Testis (tissue), 2 donors: ENCODE measurements around the gene AVPI1.

Experiments used
- CTCF ChIP-seq, 3 experiments: fragments of 450-650 bp in 2 of 3; fragments of 200-600 bp in 1 of 3; sonication (generic) in 1 of 3; IDR thresholded peaks; one replicate each; pipeline ENCODE4 v1.5.1; 2016 to 2019; ENCODE audit warnings: antibody characterized with exemption in 3 of 3, mild to moderate bottlenecking in 2 of 3, moderate library complexity in 1 of 3
- POLR2A ChIP-seq: fragments of 450-650 bp; IDR thresholded peaks from one replicate; pipeline ENCODE4 v1.6.1; 2017; ENCODE audit warnings: antibody characterized with exemption, mild to moderate bottlenecking, moderate library complexity

- TF ChIP-seq CTCF (IDR thresholded peaks at IDR 0.05) (peak; percentile 68 to 84 (median 76)), POLR2A (no peak)
These were observed 44.5 kb upstream of the AVPI1 start for GRCh38 chr10:97731346-97732051.
